Smooth muscle cell of the brain vasculature (primary cell): ENCODE results near the gene DIMT1.

Experiments used
- DNase-seq: peaks from one replicate; pipeline ENCODE4 v3.0.0-alpha.2; 2012; ENCODE audit warnings: low read depth, low spot score

DIMT1 gene

GRCh38 chr5:62371409-62371808 lies 32.3 kb downstream of the DIMT1 start:
- DNase-seq, result no peak

GRCh38 chr5:62369039-62369438 lies 34.7 kb downstream of the DIMT1 start:
- DNase-seq, result no peak

- DNase-seq, result no peak
These were observed 41.0 kb downstream of the DIMT1 start for GRCh38 chr5:62362701-62363100.

GRCh38 chr5:62354028-62354874 lies 49.5 kb downstream of the DIMT1 start:
- peak; percentile 24 for DNase-seq

GRCh38 chr5:62348723-62349481 lies 54.8 kb downstream of the DIMT1 start:
- DNase-seq, result no peak

- DNase-seq, result no peak
These were observed 55.8 kb downstream of the DIMT1 start for GRCh38 chr5:62347928-62348327.

- DNase-seq, result no peak
These were observed 57.0 kb downstream of the DIMT1 start for GRCh38 chr5:62346748-62347147.

- no peak for DNase-seq
These were observed 60.3 kb downstream of the DIMT1 start for GRCh38 chr5:62343428-62343827.

GRCh38 chr5:62342476-62342837 lies 61.2 kb downstream of the DIMT1 start:
- DNase-seq, result no peak

GRCh38 chr5:62341783-62342475 lies 61.8 kb downstream of the DIMT1 start:
- no peak for DNase-seq

GRCh38 chr5:62340979-62341378 lies 62.7 kb downstream of the DIMT1 start:
- no peak for DNase-seq

- DNase-seq, result no peak
These were observed 63.3 kb downstream of the DIMT1 start for GRCh38 chr5:62340392-62340791.
